ENCODE measurements around the gene SMIM13.

DNA sequence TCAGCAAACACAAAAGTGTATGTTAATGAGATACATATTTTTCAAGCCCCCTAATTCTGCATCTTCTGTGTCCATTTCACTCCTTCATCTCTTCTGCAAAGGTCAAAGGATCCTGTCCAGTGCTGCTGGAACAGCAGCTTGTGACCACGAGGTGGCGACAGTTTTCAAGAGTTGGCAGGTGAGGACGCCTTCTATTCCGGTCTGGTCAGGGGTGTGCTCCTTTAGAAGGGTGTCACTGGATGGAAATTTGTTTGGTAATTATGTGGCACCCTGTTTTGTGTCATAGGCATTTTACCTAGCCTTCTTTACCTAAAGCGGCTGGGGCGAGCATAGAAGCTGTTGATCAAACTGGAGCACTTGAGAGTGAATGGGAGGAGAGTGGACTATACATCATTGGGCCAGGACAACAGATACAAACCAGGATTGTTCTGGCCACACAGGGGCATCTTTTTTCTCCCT, 50.8 kb downstream of the SMIM13 start:
- TF ChIP-seq, protein P1, sequence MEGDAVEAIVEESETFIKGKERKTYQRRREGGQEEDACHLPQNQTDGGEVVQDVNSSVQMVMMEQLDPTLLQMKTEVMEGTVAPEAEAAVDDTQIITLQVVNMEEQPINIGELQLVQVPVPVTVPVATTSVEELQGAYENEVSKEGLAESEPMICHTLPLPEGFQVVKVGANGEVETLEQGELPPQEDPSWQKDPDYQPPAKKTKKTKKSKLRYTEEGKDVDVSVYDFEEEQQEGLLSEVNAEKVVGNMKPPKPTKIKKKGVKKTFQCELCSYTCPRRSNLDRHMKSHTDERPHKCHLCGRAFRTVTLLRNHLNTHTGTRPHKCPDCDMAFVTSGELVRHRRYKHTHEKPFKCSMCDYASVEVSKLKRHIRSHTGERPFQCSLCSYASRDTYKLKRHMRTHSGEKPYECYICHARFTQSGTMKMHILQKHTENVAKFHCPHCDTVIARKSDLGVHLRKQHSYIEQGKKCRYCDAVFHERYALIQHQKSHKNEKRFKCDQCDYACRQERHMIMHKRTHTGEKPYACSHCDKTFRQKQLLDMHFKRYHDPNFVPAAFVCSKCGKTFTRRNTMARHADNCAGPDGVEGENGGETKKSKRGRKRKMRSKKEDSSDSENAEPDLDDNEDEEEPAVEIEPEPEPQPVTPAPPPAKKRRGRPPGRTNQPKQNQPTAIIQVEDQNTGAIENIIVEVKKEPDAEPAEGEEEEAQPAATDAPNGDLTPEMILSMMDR (IDR thresholded peaks at IDR 0.05): peak; percentile 51 to 95 (median 88)
- TF ChIP-seq POLR2A (IDR thresholded peaks at IDR 0.05): peak in 1 of 2 donors; percentile 13

All from Peyer's patch (tissue), 4 donors.